ENCODE data around the gene PPTC7. TPM values are rescaled to one million over a fixed set of nuclear protein-coding genes. Genes with fewer than 3 reads are reported as not detected.

Gene PPTC7
- total and polyA plus RNA-seq, 2 of the 8 experiments (the other 6 are each of a cell fraction or from before 2014, with no cell fraction given): 8.1 to 15.9 TPM

DNA sequence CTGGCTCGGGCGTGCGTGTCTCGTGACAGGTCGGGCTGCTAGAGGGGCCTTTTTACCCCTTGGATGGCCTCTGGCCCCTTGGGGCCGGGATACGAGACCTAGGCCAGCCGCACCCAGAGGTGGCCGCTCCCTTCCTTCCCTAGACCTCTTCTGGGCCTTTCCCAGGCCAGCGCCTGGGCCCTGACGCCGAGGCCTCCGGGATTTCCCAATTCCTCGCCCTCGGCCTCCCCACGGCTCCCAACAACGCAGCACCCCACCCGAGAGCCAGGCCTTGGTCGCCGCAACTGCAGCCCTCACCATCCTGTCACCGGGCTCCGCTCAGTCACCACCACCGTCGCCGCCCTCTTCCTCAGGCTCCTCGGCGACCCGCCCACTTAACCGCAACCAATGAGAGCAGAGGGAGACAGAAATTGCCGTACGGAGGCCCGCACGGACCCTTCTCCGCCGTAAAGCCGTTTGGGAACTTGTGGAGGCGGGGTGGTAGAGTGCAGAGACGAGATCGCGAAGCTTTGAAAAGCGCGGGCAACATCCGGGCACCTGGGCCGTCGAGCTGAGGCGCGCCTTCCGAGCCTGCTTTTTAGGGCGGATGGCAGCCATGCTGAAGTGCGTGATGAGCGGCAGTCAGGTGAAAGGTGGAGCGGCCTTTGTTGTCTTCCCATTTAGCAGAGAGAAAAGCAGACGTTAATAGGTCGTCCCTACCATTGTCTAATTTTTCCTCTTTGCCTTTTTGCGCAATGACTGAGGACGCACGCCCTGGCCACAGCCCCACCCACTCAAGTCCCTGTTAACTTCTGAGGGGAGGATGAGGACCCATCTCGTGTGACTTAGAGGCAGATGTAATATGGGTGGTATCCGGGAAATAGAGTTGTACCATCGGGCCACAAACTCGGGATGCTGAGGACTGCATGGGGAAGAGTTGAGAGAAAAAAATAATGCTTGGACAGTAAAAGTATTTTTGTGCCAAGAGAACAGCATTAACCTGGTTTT is 81.1 kb downstream of the PPTC7 start, which contains the start of the genes RAD9B and VPS29 (continued):
- TF ChIP-seq, protein P1, sequence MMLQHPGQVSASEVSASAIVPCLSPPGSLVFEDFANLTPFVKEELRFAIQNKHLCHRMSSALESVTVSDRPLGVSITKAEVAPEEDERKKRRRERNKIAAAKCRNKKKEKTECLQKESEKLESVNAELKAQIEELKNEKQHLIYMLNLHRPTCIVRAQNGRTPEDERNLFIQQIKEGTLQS (IDR thresholded peaks at IDR 0.05; ENCODE audit: insufficient read depth, low read depth, low read length): no peak
- TF ChIP-seq GTF2F1 (IDR thresholded peaks at IDR 0.05; ENCODE audit: borderline replicate concordance, low read depth, low read length): peak; percentile 95
- TF ChIP-seq CEBPB (IDR thresholded peaks at IDR 0.05; ENCODE audit: low read depth, low read length): peak; percentile 13; the same call in 1 of the 2 replicates
- peak in 1 of 2 experiments; percentile 86; a peak in 1 of 4 replicates for TF ChIP-seq SIN3A (conservative IDR thresholded peaks at IDR 0.05 in 1 of 2, IDR thresholded peaks at IDR 0.05 in 1 of 2; ENCODE audit: low read depth in 1 of 2, low read length in 2 of 2)
- TF ChIP-seq POLR2AphosphoS5 (IDR thresholded peaks at IDR 0.05; ENCODE audit: low read depth, low read length): no peak
- TF ChIP-seq SRF (IDR thresholded peaks at IDR 0.05; ENCODE audit: low read depth, low read length): no peak
- TF ChIP-seq, protein P2, sequence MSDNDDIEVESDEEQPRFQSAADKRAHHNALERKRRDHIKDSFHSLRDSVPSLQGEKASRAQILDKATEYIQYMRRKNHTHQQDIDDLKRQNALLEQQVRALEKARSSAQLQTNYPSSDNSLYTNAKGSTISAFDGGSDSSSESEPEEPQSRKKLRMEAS (IDR thresholded peaks at IDR 0.05): peak; percentile 100
- TF ChIP-seq NRF1 (IDR thresholded peaks at IDR 0.05; ENCODE audit: low read depth, low read length): no peak
- 0 out of 2 replicates have a peak, but pooled peaks have one; percentile 32 for TF ChIP-seq SP1 (IDR thresholded peaks at IDR 0.05; ENCODE audit: low read depth, low read length)
- peak in 1 of 2 experiments; percentile 38; a peak in 1 of 3 replicates for TF ChIP-seq POLR2A (IDR thresholded peaks at IDR 0.05; ENCODE audit: control extremely low read depth in 1 of 2, low read depth in 2 of 2, low read length in 2 of 2)
- TF ChIP-seq BCL11A (IDR thresholded peaks at IDR 0.05; ENCODE audit: low read depth in 2 of 2, low read length in 2 of 2): no peak
- peak; percentile 49; the same call in 1 of the 2 replicates for TF ChIP-seq TEAD4 (IDR thresholded peaks at IDR 0.05; ENCODE audit: low read depth, low read length)
- no peak for TF ChIP-seq GABPA (IDR thresholded peaks at IDR 0.05; ENCODE audit: borderline replicate concordance, insufficient read depth, low read length)
- no peak for TF ChIP-seq ZNF274 (IDR thresholded peaks at IDR 0.05; ENCODE audit: borderline replicate concordance, extremely low read depth, low read length)
- peak; percentile 69; the same call in 1 of the 2 replicates for TF ChIP-seq BRCA1 (IDR thresholded peaks at IDR 0.05; ENCODE audit: low read depth, low read length)
- peak; percentile 56 to 97; a peak in 2 of 4 replicates for TF ChIP-seq HDAC2 (IDR thresholded peaks at IDR 0.05; ENCODE audit: borderline replicate concordance in 1 of 2, low read depth in 2 of 2, low read length in 2 of 2)
- no peak for TF ChIP-seq TAF7 (optimal IDR thresholded peaks at IDR 0.05; ENCODE audit: borderline replicate concordance, low read depth, low read length)
- no peak for TF ChIP-seq CBX8 (IDR thresholded peaks at IDR 0.05; ENCODE audit: borderline replicate concordance, low read depth, low read length)
- TF ChIP-seq, protein P3, sequence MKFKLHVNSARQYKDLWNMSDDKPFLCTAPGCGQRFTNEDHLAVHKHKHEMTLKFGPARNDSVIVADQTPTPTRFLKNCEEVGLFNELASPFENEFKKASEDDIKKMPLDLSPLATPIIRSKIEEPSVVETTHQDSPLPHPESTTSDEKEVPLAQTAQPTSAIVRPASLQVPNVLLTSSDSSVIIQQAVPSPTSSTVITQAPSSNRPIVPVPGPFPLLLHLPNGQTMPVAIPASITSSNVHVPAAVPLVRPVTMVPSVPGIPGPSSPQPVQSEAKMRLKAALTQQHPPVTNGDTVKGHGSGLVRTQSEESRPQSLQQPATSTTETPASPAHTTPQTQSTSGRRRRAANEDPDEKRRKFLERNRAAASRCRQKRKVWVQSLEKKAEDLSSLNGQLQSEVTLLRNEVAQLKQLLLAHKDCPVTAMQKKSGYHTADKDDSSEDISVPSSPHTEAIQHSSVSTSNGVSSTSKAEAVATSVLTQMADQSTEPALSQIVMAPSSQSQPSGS (IDR thresholded peaks at IDR 0.05; ENCODE audit: low read length): peak; percentile 72; the same call in 1 of the 2 replicates
- peak; percentile 34; the same call in 1 of the 2 replicates for TF ChIP-seq TBP (IDR thresholded peaks at IDR 0.05; ENCODE audit: low read depth, low read length)
